AG04450 (cell line): ENCODE measurements around the gene TTBK2. TPM values are rescaled to one million over a fixed set of nuclear protein-coding genes. Genes with fewer than 3 reads are reported as not detected.

Experiments
- CTCF ChIA-PET: fragments of 300-600, 350-600 bp; formaldehyde crosslinking; extraction: SDS; loops from one replicate; lab custom pipeline; 2022; ENCODE audit warnings: antibody characterized with exemption, inconsistent platforms; lab: Charles Lee
- POLR2A ChIA-PET: fragments of 350-600 bp; formaldehyde crosslinking; extraction: SDS; loops from one replicate; lab custom pipeline; 2021; ENCODE audit warnings: antibody characterized with exemption, inconsistent platforms; lab: Yijun Ruan, JAX
- DNase-seq: peaks from one replicate; pipeline ENCODE4 v3.0.0-alpha.2; 2011; ENCODE audit warnings: low read depth, low spot score
- H3K27ac ChIP-seq: one replicate; pipeline ENCODE4 v1.5.1; 2012; ENCODE audit warnings: low read depth, low read length, control low read depth
- H3K27me3 ChIP-seq: one replicate; pipeline ENCODE4 v1.6.0; 2012; ENCODE audit warnings: low read length; ENCODE audit not compliant: control insufficient read depth, insufficient read depth
- H3K4me3 ChIP-seq: 2 replicates; pipeline ENCODE4 v1.5.1; 2011; ENCODE audit warnings: mild to moderate bottlenecking, low read depth, low read length, control low read depth
- H3K9me3 ChIP-seq: 2 replicates; pipeline ENCODE4 v1.5.1; 2012; ENCODE audit warnings: low read length; ENCODE audit not compliant: control insufficient read depth, insufficient read depth
- CTCF ChIP-seq: IDR thresholded peaks from 2 replicates; pipeline ENCODE4 v1.5.1; 2011; ENCODE audit warnings: low read depth, low read length, control low read depth, inconsistent platforms
- polyA plus RNA-seq: library from polyadenylated mRNA; depleted of rRNA; stranded (reverse); fragments of >200 nt; gene quantifications from 2 replicates; pipeline ENCODE4 v1.2.3, GENCODE V29; 2011

Gene TTBK2
- polyA plus RNA-seq, 1 experiment = 8.2 TPM

- CTCF ChIA-PET = no interaction called here
- H3K9me3 ChIP-seq = no peaks in the 10 kb centered on the region
- H3K4me3 ChIP-seq = no peak overlapping the region
- no peaks in the 10 kb centered on the region for H3K27me3 ChIP-seq
- H3K27ac ChIP-seq = no peak overlapping the region
- no peak for TF ChIP-seq CTCF
- DNase-seq = no peak
- POLR2A ChIA-PET = no interaction called here
Measured at GRCh38 chr15:42728972-42729371, 191.6 kb downstream of the TTBK2 start.

- POLR2A ChIA-PET = no interaction called here
- no peak for DNase-seq
- no peak overlapping the region for H3K4me3 ChIP-seq
- no peak overlapping the region for H3K27ac ChIP-seq
- no peaks in the 10 kb centered on the region for H3K27me3 ChIP-seq
- no peak for TF ChIP-seq CTCF
- no peaks in the 10 kb centered on the region for H3K9me3 ChIP-seq
- CTCF ChIA-PET = no interaction called here
Measured at GRCh38 chr15:42728560-42728959, 192.0 kb downstream of the TTBK2 start.

- no peaks in the 10 kb centered on the region for H3K9me3 ChIP-seq
- ChIA-PET CTCF (interaction anchor here (1.3 kb wide), 1 partner anchor 198 kb away, joined by 4 read pairs; no protein-coding TSS in a partner anchor), POLR2A (no interaction called here)
- no peak for TF ChIP-seq CTCF
- H3K27ac ChIP-seq = no peak overlapping the region
- no peak for DNase-seq
- H3K27me3 ChIP-seq = no peaks in the 10 kb centered on the region
- H3K4me3 ChIP-seq = no peak overlapping the region
Measured at GRCh38 chr15:42727750-42728381, 192.7 kb downstream of the TTBK2 start.

GRCh38 chr15:42726114-42726513 lies 194.5 kb downstream of the TTBK2 start:
- H3K27ac ChIP-seq = no peak overlapping the region
- ChIA-PET POLR2A (interaction anchor here (0.6 kb wide), 1 partner anchor 11 kb away, joined by 4 read pairs; no protein-coding TSS in a partner anchor), CTCF (interaction anchor here (0.6 kb wide), 1 partner anchor 125 kb away, joined by 4 read pairs; no protein-coding TSS in a partner anchor)
- no peak for DNase-seq
- no peak for TF ChIP-seq CTCF
- H3K27me3 ChIP-seq = no peaks in the 10 kb centered on the region
- no peaks in the 10 kb centered on the region for H3K9me3 ChIP-seq
- H3K4me3 ChIP-seq = no peak overlapping the region

- no peak for DNase-seq
- Histone ChIP-seq H3K4me3 (no peak overlapping the region), H3K27me3 (no peaks in the 10 kb centered on the region), H3K9me3 (no peaks in the 10 kb centered on the region), H3K27ac (no peak overlapping the region)
- ChIA-PET CTCF (interaction anchor here (0.6 kb wide), 1 partner anchor 126 kb away, joined by 4 read pairs; no protein-coding TSS in a partner anchor), POLR2A (interaction anchor here (0.6 kb wide), 2 partner anchors 9 to 10 kb away, joined by 4 to 6 read pairs; no protein-coding TSS in a partner anchor)
- no peak for TF ChIP-seq CTCF
Measured at GRCh38 chr15:42725331-42725903, 195.2 kb downstream of the TTBK2 start.
